Left hindlimb (tissue), 1 donor: ENCODE measurements around the gene PGD.
"Not testable (repeated sequence)": the region's sequence is repeated elsewhere in the genome, so short reads cannot be mapped to it uniquely, and the experiment has no call there.

Source experiments
- DNase-seq: peaks from one replicate; pipeline ENCODE4 v3.0.0-alpha.2; 2018

PGD gene

DNA sequence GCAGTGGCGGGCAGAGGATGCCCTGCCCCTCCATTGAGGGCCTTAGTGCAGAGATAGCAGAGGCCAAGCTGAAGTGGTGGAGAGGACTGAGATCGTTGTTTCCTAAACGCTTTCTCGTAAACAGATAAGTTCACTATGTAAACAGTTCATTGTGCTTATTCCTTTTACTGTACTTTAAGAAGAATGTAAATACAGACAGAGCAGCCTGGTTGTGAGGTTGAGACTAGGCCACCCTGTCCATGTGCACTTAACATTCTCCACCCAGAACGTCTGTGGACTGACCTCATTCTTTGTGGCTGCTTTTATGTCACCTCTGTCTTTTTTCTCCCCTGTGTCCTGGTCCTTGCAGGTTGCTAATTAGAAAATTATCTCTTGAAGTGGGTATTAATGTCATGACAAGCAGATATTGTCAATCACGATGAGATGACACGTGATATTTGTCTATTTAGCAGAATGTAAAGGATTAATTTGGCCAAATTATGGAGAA, 39.9 kb downstream of the PGD start:
- DNase-seq = no peak

DNA sequence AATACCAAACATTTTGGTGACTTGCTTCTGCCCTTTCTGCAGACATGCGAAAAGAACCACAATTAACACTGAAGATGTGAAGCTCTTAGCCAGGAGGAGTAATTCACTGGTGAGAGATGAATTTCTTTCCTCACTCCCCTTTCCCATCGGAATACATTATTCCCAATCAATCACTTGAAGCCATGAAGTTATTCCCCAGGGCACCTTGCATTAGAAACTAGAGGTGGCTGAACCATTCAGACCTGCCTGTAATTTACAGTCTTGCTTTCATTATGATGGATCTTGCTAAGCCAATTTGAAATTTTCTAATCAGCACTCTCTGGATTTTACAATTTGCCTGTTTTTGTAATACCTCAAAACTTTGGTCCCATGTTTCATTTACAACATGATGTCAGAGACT, 41.4 kb downstream of the PGD start:
- no peak for DNase-seq

DNA sequence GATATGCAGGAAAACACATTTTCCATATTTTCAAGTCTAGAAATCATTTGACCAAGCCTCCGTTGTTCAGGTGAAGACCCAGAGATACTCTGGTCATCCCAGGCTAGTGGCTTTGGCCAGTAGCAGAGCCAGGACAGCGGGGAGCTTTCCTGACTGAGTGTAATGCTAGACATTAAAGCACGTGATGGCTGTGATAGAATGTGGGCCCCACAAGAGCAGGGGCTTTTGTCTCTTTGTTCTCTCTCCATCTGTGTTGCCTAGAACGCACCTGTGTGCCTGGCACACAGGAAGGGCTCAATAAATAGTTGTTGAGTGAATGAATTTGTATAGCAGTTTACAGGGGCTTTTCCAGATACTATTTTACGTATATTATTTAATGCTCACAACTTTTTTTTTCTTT, 41.9 kb downstream of the PGD start:
- DNase-seq = no peak

DNA sequence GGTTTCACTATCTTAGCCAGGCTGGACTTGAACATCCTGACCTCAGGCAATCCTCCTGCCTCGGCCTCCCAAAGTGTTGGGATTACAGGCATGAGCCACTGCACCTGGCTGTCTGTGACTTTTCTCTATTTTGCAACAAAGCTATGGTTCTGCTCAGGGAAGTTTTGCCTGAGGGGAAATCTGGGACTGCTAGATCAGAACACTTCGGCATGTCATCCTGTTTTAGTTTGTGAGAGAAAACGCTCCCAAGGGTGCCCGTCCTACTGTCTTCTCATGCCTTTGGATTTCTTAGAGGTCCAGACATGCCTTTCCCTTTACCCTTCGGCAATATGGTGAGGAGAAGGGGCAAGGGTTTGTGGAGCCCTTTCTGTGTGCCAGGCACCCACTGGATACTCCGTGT, 45.4 kb downstream of the PGD start:
- no peak for DNase-seq

DNA sequence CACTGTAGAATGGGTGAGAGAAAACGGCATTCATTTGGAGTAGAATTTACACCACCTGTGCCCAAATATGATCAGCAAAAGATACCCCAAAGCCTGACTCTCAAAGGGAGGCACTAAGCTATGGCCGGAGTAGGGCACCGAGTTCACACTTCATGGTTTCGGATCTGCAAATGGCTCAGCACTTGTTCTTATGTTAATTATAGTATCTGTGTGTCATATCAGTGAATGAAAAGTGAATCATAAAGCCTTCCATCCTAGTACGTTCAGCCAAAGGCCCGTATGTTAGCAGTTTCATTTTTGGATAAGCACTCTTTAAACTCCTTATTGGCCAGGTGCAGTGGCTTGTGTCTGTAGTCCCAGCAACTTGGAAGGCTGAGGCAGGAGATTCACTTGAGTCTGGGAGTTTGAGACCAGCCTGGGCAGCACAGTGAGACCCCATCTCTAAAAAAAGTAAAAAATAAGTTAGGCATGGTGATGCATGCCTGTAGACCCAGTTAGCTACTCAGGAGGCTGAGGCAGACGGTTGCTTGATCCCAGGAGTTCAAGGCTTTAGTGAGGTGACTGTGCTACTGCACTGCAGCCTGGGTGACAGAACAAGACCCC, 46.0 kb downstream of the PGD start:
- DNase-seq = no peak

DNA sequence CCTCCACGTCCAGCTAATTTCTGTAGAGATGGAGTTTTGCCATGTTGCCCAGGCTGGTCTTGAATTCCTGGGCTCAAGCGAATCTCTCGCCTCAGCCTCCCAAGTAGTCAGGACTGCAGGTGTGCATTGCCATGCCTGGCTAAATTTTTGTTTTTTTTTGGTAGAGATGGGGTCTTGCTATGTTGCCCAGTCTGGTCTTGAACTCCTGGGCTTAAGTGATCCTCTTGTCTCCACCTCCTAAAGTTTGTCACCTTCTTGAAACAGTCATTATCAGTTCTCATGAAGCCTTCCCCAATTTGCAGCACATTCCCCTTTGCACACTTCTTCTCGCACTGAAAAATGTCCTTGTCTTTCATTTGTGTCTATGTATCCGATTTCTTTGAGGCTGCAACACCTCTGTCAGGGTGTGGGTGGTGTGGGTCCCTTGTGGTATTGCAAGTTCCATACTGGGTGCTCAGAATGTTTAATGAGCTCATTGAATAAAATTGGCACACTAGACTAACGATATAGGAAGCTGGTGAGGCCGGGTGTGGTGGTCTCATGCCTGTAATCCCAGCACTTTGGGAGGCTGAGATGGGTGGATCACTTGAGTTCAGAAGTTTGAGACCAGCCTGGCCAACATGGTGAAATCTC, 48.0 kb downstream of the PGD start:
- no peak for DNase-seq

DNA sequence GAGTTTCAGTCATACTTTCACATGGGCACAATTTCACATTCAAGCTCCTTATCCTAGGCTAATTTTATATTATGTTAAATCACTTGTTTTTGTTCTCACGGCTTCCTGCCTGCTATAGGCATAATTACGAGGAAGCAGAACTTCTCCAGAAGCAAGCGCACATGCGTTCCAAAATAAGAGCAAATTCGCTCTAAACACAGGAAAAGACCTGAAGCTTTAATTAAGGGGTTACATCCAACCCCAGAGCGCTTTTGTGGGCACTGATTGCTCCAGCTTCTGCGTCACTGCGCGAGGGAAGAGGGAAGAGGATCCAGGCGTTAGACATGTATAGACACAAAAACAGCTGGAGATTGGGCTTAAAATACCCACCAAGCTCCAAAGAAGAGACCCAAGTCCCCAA, 50.9 kb downstream of the PGD start, which contains the start of gene CORT:
TSS of gene CORT (plus strand) at position 281 of the 400 bp plus-strand sequence. CDS start 193 bp downstream, outside the sequence.
- no peak for DNase-seq

DNA sequence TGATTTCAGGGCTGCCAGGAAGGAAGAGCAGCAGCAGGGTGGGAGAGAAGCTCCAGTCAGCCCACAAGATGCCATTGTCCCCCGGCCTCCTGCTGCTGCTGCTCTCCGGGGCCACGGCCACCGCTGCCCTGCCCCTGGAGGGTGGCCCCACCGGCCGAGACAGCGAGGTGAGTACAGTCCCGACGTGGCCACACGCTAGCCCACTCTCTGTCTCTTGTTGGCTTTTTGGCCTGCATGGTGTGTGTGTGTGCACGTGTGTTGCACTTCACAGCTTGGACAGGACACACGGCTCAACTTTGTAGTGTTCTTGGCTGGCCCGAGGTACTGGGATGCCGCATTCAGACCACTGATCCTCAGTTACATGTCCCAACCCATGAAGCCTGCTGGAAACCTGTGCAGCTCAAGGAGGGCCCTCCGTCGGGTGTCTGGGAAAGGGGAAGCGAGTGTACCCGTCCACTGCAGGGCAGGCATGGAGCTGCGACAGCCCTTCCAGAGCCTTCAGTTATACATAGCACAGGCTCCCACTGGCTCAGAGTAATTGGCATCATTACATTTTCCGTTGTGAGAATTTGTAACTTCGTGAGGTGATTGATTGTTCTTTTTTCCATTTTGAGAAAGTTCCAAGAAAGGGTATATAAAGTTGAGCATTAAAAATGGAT, 51.4 kb downstream of the PGD start:
- peak; percentile 43 for DNase-seq

DNA sequence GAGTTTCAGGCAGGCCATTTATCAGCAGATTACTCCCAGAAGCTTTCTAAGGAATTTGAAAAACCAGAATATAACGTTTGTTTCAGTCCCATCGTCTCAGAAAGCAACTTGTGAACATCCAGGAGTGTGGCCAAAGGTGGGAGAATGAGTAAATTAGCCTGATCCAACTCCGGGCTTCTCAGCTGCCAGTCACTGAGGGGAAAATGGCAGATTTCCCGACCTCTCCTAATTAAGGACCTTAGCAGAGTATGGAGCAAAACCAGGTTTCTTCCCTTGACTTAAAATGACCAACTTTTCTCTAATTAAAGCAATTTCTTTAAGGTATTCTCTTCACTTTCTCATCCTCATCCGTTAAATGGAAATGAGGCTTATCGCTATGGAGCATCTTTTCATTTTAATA, 52.0 kb downstream of the PGD start:
- DNase-seq = no peak

DNA sequence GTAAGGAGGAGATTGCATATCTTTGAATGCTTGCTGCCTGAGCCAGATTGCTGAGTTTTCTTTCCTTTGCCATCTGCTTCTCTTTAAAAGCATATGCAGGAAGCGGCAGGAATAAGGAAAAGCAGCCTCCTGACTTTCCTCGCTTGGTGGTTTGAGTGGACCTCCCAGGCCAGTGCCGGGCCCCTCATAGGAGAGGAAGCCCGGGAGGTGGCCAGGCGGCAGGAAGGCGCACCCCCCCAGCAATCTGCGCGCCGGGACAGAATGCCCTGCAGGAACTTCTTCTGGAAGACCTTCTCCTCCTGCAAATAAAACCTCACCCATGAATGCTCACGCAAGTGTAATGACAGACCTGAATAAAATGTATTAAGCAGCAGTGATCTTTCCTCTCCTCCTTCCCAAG, 52.4 kb downstream of the PGD start:
- DNase-seq = peak; percentile 49

DNA sequence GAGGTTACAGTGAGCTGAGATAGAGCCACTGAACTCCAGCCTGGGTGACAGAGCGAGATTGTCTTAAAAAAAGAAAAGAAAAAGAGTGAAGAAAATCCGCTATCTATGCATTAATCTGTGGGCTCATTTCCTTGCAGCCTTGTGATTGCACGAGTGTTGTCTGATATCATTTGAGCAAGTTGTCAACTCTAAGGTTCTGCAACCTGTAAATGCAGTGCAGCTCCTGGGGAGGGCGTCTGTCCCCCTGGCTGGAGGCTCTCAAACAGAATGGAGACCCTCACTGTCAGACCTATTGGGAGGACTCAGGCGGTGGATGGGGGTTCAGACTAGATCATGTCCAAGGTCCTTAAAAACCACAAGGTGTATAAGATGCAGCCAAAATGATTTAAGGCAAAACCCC, 57.2 kb downstream of the PGD start:
- DNase-seq = no peak

DNA sequence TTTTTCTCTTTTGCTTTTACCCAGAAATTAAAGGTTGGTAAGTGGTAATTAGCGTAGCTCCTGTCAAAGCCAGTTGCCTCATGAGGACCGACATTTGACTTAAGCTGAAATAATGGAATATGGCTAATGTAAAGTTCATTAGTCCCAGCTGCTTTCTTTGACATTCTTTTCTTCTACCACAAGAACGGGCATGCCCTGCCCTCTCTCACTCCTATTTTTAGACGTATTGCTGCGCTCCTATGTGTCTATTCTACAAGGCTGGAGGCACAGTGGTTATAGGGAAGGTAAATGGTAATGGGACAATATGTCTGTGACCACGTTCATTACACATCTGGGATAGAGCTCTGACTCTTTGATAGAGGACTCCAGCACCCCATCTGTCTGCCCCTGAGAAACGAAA, 57.8 kb downstream of the PGD start:
- no peak for DNase-seq

DNA sequence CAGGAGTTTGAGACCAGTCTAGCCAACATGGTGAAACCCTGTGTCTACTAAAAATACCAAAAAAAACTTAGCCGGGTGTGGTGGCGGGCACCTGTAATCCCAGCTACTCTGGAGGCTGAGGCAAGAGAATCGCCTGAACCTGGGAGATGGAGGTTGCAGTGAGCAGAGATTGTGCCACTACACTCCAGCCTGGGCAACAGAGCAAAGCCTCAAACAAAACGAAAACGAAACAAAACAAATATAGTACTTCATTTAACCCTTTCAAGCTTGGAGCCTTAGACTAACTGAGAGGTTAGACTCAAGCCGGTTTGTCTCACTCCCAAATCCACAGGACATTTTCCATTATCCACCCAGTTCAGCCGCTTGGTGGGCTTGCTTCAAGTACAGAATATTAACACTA, 58.6 kb downstream of the PGD start:
- DNase-seq = not testable (repeated sequence)

DNA sequence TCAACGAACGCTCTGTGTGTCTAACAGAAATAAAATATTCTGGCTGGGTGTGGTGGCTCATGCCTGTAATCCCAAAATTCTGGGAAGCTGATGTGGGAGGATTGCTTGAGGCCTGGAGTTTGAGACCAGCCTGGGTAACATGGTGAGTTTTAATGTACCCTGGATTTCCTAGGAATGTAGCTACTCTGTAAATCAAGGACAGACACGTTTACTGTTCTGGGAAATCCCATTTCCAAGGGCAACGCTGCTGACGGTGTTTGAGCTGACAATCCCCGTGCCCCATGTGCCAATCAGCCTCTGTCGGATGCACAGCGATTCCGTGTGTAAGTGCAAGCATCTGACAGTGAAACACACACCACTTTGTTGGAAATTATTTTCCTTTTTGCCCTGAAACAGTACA, 59.0 kb downstream of the PGD start:
- DNase-seq = no peak

DNA sequence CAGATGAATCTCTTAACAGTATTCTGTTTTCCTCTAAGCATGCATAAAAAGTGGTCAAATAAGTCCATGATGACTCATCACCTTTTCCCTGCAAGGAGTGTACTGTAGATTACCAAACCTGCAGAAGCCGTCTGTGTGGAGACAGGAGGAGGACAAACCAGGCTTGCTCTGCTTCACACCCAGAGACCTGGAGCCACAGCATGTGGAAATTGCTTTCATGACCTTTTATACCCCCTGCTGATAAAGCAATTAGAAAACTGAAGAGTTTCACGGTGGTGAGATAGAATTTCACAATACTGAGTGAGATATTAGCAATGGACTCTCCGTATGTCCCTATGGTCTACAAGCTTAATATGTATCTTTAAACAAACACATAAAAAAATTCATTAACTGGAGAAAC, 60.3 kb downstream of the PGD start:
- no peak for DNase-seq

DNA sequence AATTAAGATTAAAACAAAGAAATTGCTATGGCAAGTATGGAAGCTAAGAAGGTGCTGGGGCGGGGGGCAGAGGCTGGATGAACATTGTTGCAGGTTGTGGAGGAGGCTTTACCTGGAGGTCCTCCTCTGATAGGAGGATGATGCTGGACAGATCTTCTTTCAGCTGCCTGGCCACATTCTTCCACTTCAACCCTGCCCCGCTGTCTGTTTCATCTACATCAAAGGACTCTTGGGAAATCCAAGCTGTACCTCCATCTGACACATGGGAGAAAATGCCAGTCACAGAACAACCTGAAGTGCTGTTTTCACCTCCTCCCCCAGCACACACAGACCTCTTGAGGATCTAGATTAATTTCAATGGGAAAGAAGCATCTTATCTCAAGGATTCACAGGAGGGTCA, 68.2 kb downstream of the PGD start:
- no peak for DNase-seq

DNA sequence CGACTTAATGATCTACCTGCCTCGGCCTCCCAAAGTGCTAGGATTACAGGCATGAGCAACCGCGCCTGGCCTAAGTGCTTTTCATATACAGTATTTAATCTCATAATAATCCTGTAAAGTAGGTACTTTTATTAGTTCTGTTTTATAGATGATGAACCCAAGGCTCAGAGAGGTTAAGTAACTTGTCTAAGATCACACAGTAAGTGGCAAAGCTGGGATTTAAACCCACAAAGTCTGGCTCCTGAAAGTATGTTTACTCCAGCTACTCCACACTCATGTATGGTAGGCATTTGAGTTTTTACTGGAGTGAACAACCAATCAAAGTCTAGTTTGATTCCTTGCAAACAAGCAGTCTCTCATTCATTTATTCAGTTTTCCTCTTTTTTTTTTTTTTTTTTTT, 71.2 kb downstream of the PGD start:
- DNase-seq = no peak
